CD14-positive monocyte (primary cell): ENCODE data around the gene PDS5B. TPM values are rescaled to one million over a fixed set of nuclear protein-coding genes. Genes with fewer than 3 reads are reported as not detected.

ENCODE experiments used
- DNase-seq, 3 donors: peaks; one replicate each; pipeline ENCODE4 v3.0.0-alpha.2; 2011 to 2022
- H2AFZ ChIP-seq: 2 replicates; pipeline ENCODE4 v1.6.0; 2012; ENCODE audit warnings: mild to moderate bottlenecking, low read depth, low read length, inconsistent platforms; ENCODE audit not compliant: insufficient read depth, poor library complexity, severe bottlenecking
- H3K27ac ChIP-seq, 2 donors: 1 replicate in 1 of 2; 2 replicates in 1 of 2; pipeline ENCODE4 v1.5.1; 2012 to 2013; ENCODE audit warnings: low read length in 2 of 2, control low read depth in 1 of 2, inconsistent platforms in 1 of 2, low read depth in 1 of 2, mild to moderate bottlenecking in 1 of 2
- H3K27me3 ChIP-seq, 2 donors: one replicate each; pipeline versions ENCODE4 v1.6.0 to v1.6.1; 2011 to 2013; ENCODE audit warnings: low read length in 2 of 2; ENCODE audit not compliant: control insufficient read depth in 2 of 2, insufficient read depth in 2 of 2
- H3K36me3 ChIP-seq, 2 donors: replicated peaks in 1 of 2; 1 replicate in 1 of 2; 2 replicates in 1 of 2; pipeline versions ENCODE4 v1.5.1 to v1.6.1; 2012 to 2013; ENCODE audit warnings: low read length in 2 of 2, control low read depth in 1 of 2, inconsistent platforms in 1 of 2, mild to moderate bottlenecking in 1 of 2; ENCODE audit not compliant: insufficient read depth in 2 of 2, control insufficient read depth in 1 of 2
- H3K4me1 ChIP-seq, 2 donors: 1 replicate in 1 of 2; 2 replicates in 1 of 2; pipeline versions ENCODE4 v1.5.1 to v1.6.1; 2012 to 2013; ENCODE audit warnings: low read length in 2 of 2, control low read depth in 1 of 2, inconsistent platforms in 1 of 2, mild to moderate bottlenecking in 1 of 2, moderate library complexity in 1 of 2; ENCODE audit not compliant: insufficient read depth in 2 of 2, control insufficient read depth in 1 of 2
- H3K4me2 ChIP-seq: replicated peaks from 2 replicates; pipeline ENCODE3; 2012; ENCODE audit warnings: low read length, moderate library complexity, mild to moderate bottlenecking; ENCODE audit not compliant: poor library complexity, severe bottlenecking; ENCODE audit errors: extremely low read depth
- H3K4me3 ChIP-seq, 3 experiments: fragments of 200-600 bp in 1 of 3; sonication (generic) in 1 of 3; replicated peaks in 1 of 3; 1 replicate in 2 of 3; 2 replicates in 1 of 3; pipeline ENCODE4 v1.5.1; 2011 to 2013; ENCODE audit warnings: low read length in 3 of 3, mild to moderate bottlenecking in 3 of 3, control low read depth in 2 of 3, low read depth in 2 of 3, inconsistent platforms in 1 of 3, moderate library complexity in 1 of 3
- H3K79me2 ChIP-seq: 2 replicates; pipeline ENCODE4 v1.6.0; 2012; ENCODE audit warnings: mild to moderate bottlenecking, control low read depth, inconsistent platforms, low read length, moderate library complexity; ENCODE audit not compliant: insufficient read depth
- H3K9ac ChIP-seq: 2 replicates; pipeline ENCODE4 v1.6.0; 2017; ENCODE audit warnings: low read length, mild to moderate bottlenecking; ENCODE audit not compliant: insufficient read depth, poor library complexity, severe bottlenecking
- H3K9me3 ChIP-seq, 2 donors: replicated peaks in 1 of 2; 1 replicate in 1 of 2; 2 replicates in 1 of 2; pipeline versions ENCODE4 v1.5.1 to v1.6.1; 2012 to 2013; ENCODE audit warnings: low read length in 2 of 2, control low read depth in 1 of 2; ENCODE audit not compliant: control insufficient read depth in 1 of 2, insufficient read depth in 1 of 2
- H4K20me1 ChIP-seq: 2 replicates; pipeline ENCODE4 v1.6.0; 2012; ENCODE audit warnings: mild to moderate bottlenecking, low read length, control low read depth, moderate library complexity; ENCODE audit not compliant: insufficient read depth
- H3K27ac Mint-ChIP-seq, 7 donors: one replicate each; pipeline ENCODE4 v1.8.0; 2020; ENCODE audit warnings: mild to moderate bottlenecking in 7 of 7, mixed read lengths in 7 of 7, moderate library complexity in 6 of 7, inconsistent platforms in 2 of 7
- H3K27me3 Mint-ChIP-seq, 3 donors: one replicate each; pipeline ENCODE4 v1.8.0; 2021 to 2022; ENCODE audit warnings: low read depth in 3 of 3, mild to moderate bottlenecking in 3 of 3, mixed read lengths in 3 of 3, moderate library complexity in 3 of 3, inconsistent platforms in 1 of 3
- H3K36me3 Mint-ChIP-seq, 2 donors: one replicate each; pipeline ENCODE4 v1.8.0; 2020; ENCODE audit warnings: mixed read lengths in 2 of 2, inconsistent platforms in 1 of 2, mild to moderate bottlenecking in 1 of 2
- H3K4me1 Mint-ChIP-seq: one replicate; pipeline ENCODE4 v1.8.0; 2020; ENCODE audit warnings: mild to moderate bottlenecking, mixed read lengths
- H3K4me3 Mint-ChIP-seq, 2 donors: one replicate each; pipeline ENCODE4 v1.8.0; 2020; ENCODE audit warnings: mild to moderate bottlenecking in 2 of 2, mixed read lengths in 2 of 2, moderate library complexity in 1 of 2
- H3K9me3 Mint-ChIP-seq, 7 donors: one replicate each; pipeline ENCODE4 v1.8.0; 2020 to 2022; ENCODE audit warnings: mixed read lengths in 7 of 7, mild to moderate bottlenecking in 6 of 7, moderate library complexity in 6 of 7, inconsistent platforms in 2 of 7
- CTCF ChIP-seq: fragments of 200-600 bp; IDR thresholded peaks from one replicate; pipeline ENCODE4 v1.8.0; 2022; ENCODE audit warnings: antibody characterized with exemption, mild to moderate bottlenecking
- WGBS: methylation state at CpG from one replicate; pipeline ENCODE4 v1.1.5; 2013; ENCODE audit warnings: missing lambda C conversion rate; ENCODE audit not compliant: insufficient coverage; 5-methylcytosine and 5-hydroxymethylcytosine counted together
- intact Hi-C, 2 donors: fragments of 100-400 bp; cut with micrococcal nuclease; formaldehyde crosslinking; loops; one replicate each; pipeline versions ENCODE4 v1.15.0 to v1.15.1; 2023
- polyA plus RNA-seq, 3 donors: library from polyadenylated mRNA; depleted of rRNA in 1 of 3; unstranded in 2 of 3; stranded (reverse) in 1 of 3; fragments of 300-500 nt in 2 of 3; fragments of >200 nt in 1 of 3; fragmentation: Illumina TruSeq in 2 of 3; gene quantifications; 1 replicate in 2 of 3; 2 replicates in 1 of 3; pipeline ENCODE4 v1.2.3, GENCODE V29; 2012 to 2021

PDS5B gene
- polyA plus RNA-seq, 3 donors, result 9.0 to 33.0 (median 21.0) TPM

GRCh38 chr13:32781906-32782305, 195.7 kb downstream of the PDS5B start:
- Histone ChIP-seq H3K9me3 (no peaks in the 10 kb centered on the region), H3K27ac (no peak overlapping the region), H2AFZ (no peak overlapping the region), H3K4me3 (no peak overlapping the region), H3K79me2 (no peaks in the 10 kb centered on the region), H3K4me1 (no peaks in the 10 kb centered on the region), H3K4me2 (no peak overlapping the region), H4K20me1 (no peaks in the 10 kb centered on the region), H3K9ac (no peak overlapping the region), H3K27me3 (no peaks in the 10 kb centered on the region), H3K36me3 (peaks cover 15 to 21% of the 10 kb centered on the region in 2 donors)
- intact Hi-C loops, result no loop called here
- Mint-ChIP-seq H3K27ac (no peak overlapping the region), H3K4me1 (no peaks in the 10 kb centered on the region), H3K4me3 (no peak overlapping the region), H3K36me3 (peaks cover 26 to 38% of the 10 kb centered on the region in 2 donors), H3K9me3 (no peaks in the 10 kb centered on the region), H3K27me3 (peaks cover 0 to 4% (median 0%) of the 10 kb centered on the region in 3 donors)
- no CpG with 5 or more reads among the region's 2 CpGs for WGBS
- no peak for TF ChIP-seq CTCF
- no peak for DNase-seq

GRCh38 chr13:32783067-32783466, 196.8 kb downstream of the PDS5B start:
- TF ChIP-seq CTCF, result no peak
- no peaks in the 10 kb centered on the region for H3K9me3 Mint-ChIP-seq
- no peak overlapping the region for H3K4me3 Mint-ChIP-seq
- H3K27me3 Mint-ChIP-seq, result peaks cover 0 to 4% (median 0%) of the 10 kb centered on the region in 3 donors
- intact Hi-C loops, result no loop called here
- no CpG with 5 or more reads among the region's 3 CpGs for WGBS
- peaks cover 24 to 33% of the 10 kb centered on the region in 2 donors for H3K36me3 Mint-ChIP-seq
- H3K36me3 ChIP-seq, result peaks cover 11 to 20% of the 10 kb centered on the region in 2 donors
- no peak overlapping the region for H3K4me3 ChIP-seq
- no peaks in the 10 kb centered on the region for H4K20me1 ChIP-seq
- H3K27ac Mint-ChIP-seq, result no peak overlapping the region
- H3K4me1 Mint-ChIP-seq, result no peaks in the 10 kb centered on the region
- H3K9ac ChIP-seq, result no peak overlapping the region
- no peak overlapping the region for H3K27ac ChIP-seq
- H3K4me1 ChIP-seq, result no peaks in the 10 kb centered on the region
- H3K79me2 ChIP-seq, result no peaks in the 10 kb centered on the region
- H3K9me3 ChIP-seq, result no peaks in the 10 kb centered on the region
- DNase-seq, result no peak
- no peak overlapping the region for H2AFZ ChIP-seq
- no peaks in the 10 kb centered on the region for H3K27me3 ChIP-seq
- H3K4me2 ChIP-seq, result no peak overlapping the region
